Transverse colon (tissue), 4 donors: ENCODE measurements around the gene ECEL1. TPM values are rescaled to one million over a fixed set of nuclear protein-coding genes. Genes with fewer than 3 reads are reported as not detected.

Experiments
- DNase-seq: peaks from one replicate; pipeline ENCODE4 v3.0.0-alpha.2; 2019
- H3K27ac ChIP-seq, 4 donors: fragments of 200-600 bp; sonication (generic); 2 replicates each; pipeline ENCODE4 v1.5.1; 2016 to 2018; ENCODE audit warnings: inconsistent platforms in 4 of 4
- H3K27me3 ChIP-seq: fragments of 200-600 bp; sonication (generic); 2 replicates; pipeline ENCODE4 v1.5.1; 2017; ENCODE audit warnings: inconsistent platforms
- H3K36me3 ChIP-seq, 4 donors: fragments of 200-600 bp; sonication (generic); 2 replicates each; pipeline ENCODE4 v1.5.1; 2017 to 2019; ENCODE audit warnings: inconsistent platforms in 4 of 4
- H3K4me1 ChIP-seq, 4 donors: fragments of 200-600 bp; sonication (generic); 2 replicates each; pipeline ENCODE4 v1.5.1; 2017 to 2020; ENCODE audit warnings: inconsistent platforms in 4 of 4
- H3K4me3 ChIP-seq, 4 donors: fragments of 200-600 bp; sonication (generic); 1 replicate in 1 of 4; 2 replicates in 3 of 4; pipeline versions ENCODE4 v1.5.1 to v1.6.1; 2017 to 2019; ENCODE audit warnings: inconsistent platforms in 4 of 4
- H3K9me3 ChIP-seq, 2 donors: fragments of 200-600 bp; sonication (generic); 2 replicates each; pipeline ENCODE4 v1.5.1; 2017 to 2019; ENCODE audit warnings: inconsistent platforms in 2 of 2
- EP300 ChIP-seq: sonication (generic); formaldehyde crosslinking; IDR thresholded peaks from one replicate; pipeline ENCODE4 v1.6.1; 2017; ENCODE audit warnings: antibody characterized with exemption, low read depth
- POLR2A ChIP-seq: fragments of 450-650 bp; IDR thresholded peaks from one replicate; pipeline ENCODE4 v1.6.1; 2016; ENCODE audit warnings: antibody characterized with exemption, mild to moderate bottlenecking, moderate library complexity
- POLR2AphosphoS5 ChIP-seq, 3 donors: sonication (generic); formaldehyde crosslinking; IDR thresholded peaks; one replicate each; pipeline ENCODE4 v1.6.1; 2016; ENCODE audit warnings: antibody characterized with exemption in 3 of 3
- WGBS, 2 donors: methylation state at CpG; one replicate each; pipeline ENCODE4 v1.1.5; 2018; ENCODE audit warnings: low coverage in 1 of 2; 5-methylcytosine and 5-hydroxymethylcytosine counted together
- in situ Hi-C, 4 donors: fragments of 200-750 bp; cut with MboI; loops; one replicate each; pipeline versions ENCODE4 v1.15.0 to v1.15.1; 2017; ENCODE audit warnings: low sequenced_read_pairs in 3 of 4, low pct_ligation_motif_present in 1 of 4, low pct_unique_long_range_greater_than_20kb in 1 of 4
- intact Hi-C: fragments of 100-400 bp; cut with DNase I; formaldehyde crosslinking; loops from one replicate; pipeline ENCODE4 v1.15.1; 2023; ENCODE audit warnings: low total_unique reads
- total RNA-seq, 4 donors: library from RNA; depleted of rRNA; stranded (reverse); fragments of >200 nt; gene quantifications; one replicate each; pipeline ENCODE4 v1.1.0, GENCODE V29; 2016
- TF ChIP-seq, protein P1 (sequence below), 5 experiments: fragments of 200-600 bp in 3 of 5; fragments of 450-650 bp in 2 of 5; sonication (generic) in 3 of 5; IDR thresholded peaks; 1 replicate in 2 of 5; 2 replicates in 3 of 5; pipeline ENCODE4 v1.5.1; 2016 to 2017; ENCODE audit warnings: antibody characterized with exemption in 5 of 5, inconsistent platforms in 3 of 5, mild to moderate bottlenecking in 2 of 5, moderate library complexity in 1 of 5

The ECEL1 gene
- total RNA-seq, 4 donors from 2014 or later = not detected

DNA sequence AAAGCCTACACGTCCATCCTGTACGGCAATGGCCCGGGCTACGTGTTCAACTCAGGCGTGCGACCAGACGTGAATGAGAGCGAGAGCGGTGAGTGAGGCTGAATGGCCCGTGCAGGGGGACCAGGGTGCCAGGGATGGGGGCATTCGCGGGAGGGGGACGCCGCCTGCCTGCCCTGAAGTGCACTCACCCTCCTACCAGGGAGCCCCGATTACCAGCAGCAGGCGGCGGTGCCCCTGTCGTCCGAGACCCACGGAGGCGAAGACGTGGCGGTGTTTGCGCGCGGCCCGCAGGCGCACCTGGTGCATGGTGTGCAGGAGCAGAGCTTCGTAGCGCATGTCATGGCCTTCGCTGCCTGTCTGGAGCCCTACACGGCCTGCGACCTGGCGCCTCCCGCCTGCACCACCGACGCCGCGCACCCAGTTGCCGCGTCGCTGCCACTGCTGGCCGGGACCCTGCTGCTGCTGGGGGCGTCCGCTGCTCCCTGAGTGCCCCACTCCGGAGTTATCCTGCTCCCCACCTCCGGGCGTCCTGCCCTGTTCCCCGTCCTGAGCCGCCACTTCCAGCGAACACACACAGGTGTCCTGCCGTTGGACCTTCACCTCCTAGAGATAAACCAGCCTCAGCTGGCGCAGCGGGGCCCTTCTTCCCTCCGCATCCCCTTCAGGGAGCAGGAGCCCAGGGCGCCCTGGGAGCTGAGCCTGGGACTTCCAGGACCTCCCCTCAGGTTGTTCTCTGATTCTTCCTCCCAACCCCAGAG lies 28.8 kb downstream of the ECEL1 start:
- peaks cover 0 to 12% (median 9%) of the 10 kb centered on the region in 4 donors for H3K4me1 ChIP-seq

DNA sequence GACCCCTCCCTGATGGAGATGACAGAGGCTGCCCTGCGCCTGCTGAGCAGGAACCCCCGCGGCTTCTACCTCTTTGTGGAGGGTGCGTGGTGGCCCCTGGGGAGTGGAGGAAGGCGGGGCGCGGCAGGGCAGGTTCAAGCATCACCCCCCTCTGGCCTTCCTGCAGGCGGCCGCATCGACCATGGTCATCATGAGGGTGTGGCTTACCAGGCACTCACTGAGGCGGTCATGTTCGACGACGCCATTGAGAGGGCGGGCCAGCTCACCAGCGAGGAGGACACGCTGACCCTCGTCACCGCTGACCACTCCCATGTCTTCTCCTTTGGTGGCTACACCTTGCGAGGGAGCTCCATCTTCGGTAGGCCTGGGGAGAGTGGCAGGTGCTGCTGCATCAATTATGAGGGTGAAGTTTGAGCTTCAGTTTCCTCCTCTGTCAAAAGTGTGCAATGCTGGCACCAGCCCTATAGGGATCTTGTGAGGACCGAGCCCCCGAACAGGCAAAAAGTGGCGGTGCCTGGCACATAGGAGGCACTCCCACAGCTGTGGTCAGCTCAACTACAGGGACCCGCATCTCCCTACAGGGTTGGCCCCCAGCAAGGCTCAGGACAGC lies 29.5 kb downstream of the ECEL1 start:
- in situ Hi-C loops = no loop called here
- no peak for TF ChIP-seq POLR2A
- TF ChIP-seq, protein P1, sequence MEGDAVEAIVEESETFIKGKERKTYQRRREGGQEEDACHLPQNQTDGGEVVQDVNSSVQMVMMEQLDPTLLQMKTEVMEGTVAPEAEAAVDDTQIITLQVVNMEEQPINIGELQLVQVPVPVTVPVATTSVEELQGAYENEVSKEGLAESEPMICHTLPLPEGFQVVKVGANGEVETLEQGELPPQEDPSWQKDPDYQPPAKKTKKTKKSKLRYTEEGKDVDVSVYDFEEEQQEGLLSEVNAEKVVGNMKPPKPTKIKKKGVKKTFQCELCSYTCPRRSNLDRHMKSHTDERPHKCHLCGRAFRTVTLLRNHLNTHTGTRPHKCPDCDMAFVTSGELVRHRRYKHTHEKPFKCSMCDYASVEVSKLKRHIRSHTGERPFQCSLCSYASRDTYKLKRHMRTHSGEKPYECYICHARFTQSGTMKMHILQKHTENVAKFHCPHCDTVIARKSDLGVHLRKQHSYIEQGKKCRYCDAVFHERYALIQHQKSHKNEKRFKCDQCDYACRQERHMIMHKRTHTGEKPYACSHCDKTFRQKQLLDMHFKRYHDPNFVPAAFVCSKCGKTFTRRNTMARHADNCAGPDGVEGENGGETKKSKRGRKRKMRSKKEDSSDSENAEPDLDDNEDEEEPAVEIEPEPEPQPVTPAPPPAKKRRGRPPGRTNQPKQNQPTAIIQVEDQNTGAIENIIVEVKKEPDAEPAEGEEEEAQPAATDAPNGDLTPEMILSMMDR (IDR thresholded peaks at IDR 0.05) = no peak
- TF ChIP-seq EP300 = no peak
- TF ChIP-seq POLR2AphosphoS5 (IDR thresholded peaks at IDR 0.05) = no peak
- WGBS, 2 donors = 88% methylated on average over 25 of the region's 25 CpGs; no CpG with 5 or more reads in 1 of the 2 donors

More for the DNA sequence above, 28.8 kb downstream of the ECEL1 start:
- WGBS, 2 donors = 71% methylated on average over 47 of the region's 56 CpGs; no CpG with 5 or more reads in 1 of the 2 donors
- intact Hi-C loops (no loop called here), in situ Hi-C loops (no loop called here)
- no peak for DNase-seq
- Histone ChIP-seq H3K4me3 (no peak overlapping the region), H3K27ac (no peak overlapping the region), H3K9me3 (no peaks in the 10 kb centered on the region), H3K27me3 (peaks cover 14% of the 10 kb centered on the region), H3K36me3 (no peaks in the 10 kb centered on the region)
- TF ChIP-seq, protein P1 (IDR thresholded peaks at IDR 0.05) = no peak
- TF ChIP-seq EP300 = no peak

DNA sequence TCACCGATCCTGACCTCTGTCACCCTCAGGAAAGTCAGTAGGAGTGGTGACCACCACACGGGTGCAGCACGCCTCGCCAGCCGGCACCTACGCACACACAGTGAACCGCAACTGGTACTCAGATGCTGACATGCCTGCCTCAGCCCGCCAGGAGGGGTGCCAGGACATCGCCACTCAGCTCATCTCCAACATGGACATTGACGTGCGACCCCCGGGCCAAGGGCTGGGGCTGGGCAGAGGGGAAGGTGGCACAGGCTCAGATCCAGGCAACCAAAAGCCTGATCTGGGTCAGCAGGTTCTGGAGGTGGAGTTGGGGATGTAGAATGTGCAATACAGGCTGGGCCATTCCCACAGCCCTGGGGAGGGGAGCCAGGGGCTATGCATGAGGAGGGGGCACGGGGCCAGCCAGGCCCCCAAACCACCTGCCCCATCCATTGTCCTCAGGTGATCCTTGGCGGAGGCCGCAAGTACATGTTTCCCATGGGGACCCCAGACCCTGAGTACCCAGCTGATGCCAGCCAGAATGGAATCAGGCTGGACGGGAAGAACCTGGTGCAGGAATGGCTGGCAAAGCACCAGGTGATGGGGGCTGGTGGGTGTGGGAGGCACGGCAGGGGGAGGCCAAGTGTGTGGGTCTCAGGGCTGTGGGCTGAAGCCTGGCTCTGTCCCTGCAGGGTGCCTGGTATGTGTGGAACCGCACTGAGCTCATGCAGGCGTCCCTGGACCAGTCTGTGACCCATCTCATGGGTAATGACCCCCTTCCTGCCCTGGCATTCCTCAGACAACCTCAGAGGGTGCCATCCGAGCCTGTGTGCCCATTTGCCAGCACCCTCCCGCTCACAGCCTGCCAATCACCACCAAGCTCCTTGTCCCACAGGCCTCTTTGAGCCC lies 30.3 kb downstream of the ECEL1 start:
- Histone ChIP-seq H3K4me3 (no peak overlapping the region), H3K27ac (no peak overlapping the region), H3K27me3 (peaks cover 12% of the 10 kb centered on the region), H3K4me1 (peaks cover 0 to 12% (median 9%) of the 10 kb centered on the region in 4 donors), H3K36me3 (no peaks in the 10 kb centered on the region), H3K9me3 (no peaks in the 10 kb centered on the region)
- no peak for DNase-seq
- in situ Hi-C loops = no loop called here
- 88% methylated on average over 17 of the region's 21 CpGs; no CpG with 5 or more reads in 1 of the 2 donors for WGBS, 2 donors
- intact Hi-C loops = no loop called here
- TF ChIP-seq EP300 = no peak
- TF ChIP-seq, protein P1 (IDR thresholded peaks at IDR 0.05) = no peak
- TF ChIP-seq POLR2AphosphoS5 (IDR thresholded peaks at IDR 0.05) = no peak
- TF ChIP-seq POLR2A = no peak

More for the DNA sequence above, 29.5 kb downstream of the ECEL1 start:
- Histone ChIP-seq H3K27me3 (peaks cover 12% of the 10 kb centered on the region), H3K9me3 (no peaks in the 10 kb centered on the region), H3K4me1 (peaks cover 0 to 12% (median 9%) of the 10 kb centered on the region in 4 donors), H3K4me3 (no peak overlapping the region), H3K27ac (no peak overlapping the region), H3K36me3 (no peaks in the 10 kb centered on the region)
- DNase-seq = no peak
- intact Hi-C loops = no loop called here
